Measurements from ENCODE around the gene LRMDA. TPM values are rescaled to one million over a fixed set of nuclear protein-coding genes. Genes with fewer than 3 reads are reported as not detected.
A peak's percentile ranks its signal among the peaks of the same experiment; 100 is the strongest.

LRMDA gene
- total RNA-seq, 1 donor from 2014 or later, result 2.1 TPM

DNA sequence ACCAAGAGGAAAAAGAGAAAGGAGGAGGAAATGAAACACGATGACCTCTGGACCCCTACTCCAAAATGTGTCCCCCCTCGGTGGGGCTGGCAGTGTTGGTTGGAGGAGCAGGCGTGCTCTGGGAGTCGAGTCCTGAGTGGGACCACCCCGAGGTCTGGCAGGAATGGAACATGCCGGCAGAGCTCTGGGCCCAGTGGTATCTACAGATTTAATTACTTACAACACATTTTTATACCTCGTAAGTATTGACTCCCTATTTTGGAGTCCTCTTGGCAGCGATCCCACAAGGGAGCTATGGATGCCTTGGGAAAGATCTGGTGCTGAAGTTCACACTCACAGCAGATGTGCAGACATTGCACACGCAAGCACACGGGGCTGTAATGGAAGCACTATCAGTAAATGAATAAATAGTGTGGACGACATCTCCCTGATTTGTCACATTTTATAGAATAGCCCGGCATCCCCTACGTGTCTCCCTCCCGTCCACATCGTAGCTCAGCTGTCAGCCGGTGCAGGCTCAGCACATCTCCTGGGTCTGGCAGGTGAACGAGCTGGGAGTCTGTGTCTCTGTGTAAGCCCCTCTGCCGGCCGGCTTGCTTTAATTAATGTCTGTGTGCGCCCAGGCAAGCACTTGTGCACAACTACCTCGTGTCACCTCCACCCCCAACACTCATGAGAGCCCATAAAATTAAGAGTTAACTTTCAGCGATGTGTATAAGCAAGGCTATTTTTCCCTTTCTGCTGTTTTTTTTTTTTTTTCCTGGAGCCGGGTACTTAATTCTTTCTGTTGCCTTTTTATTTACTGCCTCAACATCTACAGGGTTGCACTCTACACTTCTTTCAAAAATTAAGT, 603.2 kb downstream of the LRMDA start:
- Mint-ChIP-seq H3K36me3 (ENCODE audit: unreplicated experiment) (no peaks in the 10 kb centered on the region), H3K4me1 (ENCODE audit: low read depth, unreplicated experiment) (peaks cover 21% of the 10 kb centered on the region), H3K4me3 (ENCODE audit: unreplicated experiment) (no peak overlapping the region), H3K27ac (ENCODE audit: unreplicated experiment) (no peak overlapping the region), H3K27me3 (ENCODE audit: unreplicated experiment) (no peaks in the 10 kb centered on the region), H3K9me3 (ENCODE audit: unreplicated experiment) (no peaks in the 10 kb centered on the region)
- TF ChIP-seq, protein P1, sequence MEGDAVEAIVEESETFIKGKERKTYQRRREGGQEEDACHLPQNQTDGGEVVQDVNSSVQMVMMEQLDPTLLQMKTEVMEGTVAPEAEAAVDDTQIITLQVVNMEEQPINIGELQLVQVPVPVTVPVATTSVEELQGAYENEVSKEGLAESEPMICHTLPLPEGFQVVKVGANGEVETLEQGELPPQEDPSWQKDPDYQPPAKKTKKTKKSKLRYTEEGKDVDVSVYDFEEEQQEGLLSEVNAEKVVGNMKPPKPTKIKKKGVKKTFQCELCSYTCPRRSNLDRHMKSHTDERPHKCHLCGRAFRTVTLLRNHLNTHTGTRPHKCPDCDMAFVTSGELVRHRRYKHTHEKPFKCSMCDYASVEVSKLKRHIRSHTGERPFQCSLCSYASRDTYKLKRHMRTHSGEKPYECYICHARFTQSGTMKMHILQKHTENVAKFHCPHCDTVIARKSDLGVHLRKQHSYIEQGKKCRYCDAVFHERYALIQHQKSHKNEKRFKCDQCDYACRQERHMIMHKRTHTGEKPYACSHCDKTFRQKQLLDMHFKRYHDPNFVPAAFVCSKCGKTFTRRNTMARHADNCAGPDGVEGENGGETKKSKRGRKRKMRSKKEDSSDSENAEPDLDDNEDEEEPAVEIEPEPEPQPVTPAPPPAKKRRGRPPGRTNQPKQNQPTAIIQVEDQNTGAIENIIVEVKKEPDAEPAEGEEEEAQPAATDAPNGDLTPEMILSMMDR (IDR thresholded peaks at IDR 0.05; ENCODE audit: partially characterized antibody, unreplicated experiment), result no peak
- DNase-seq, result peak; percentile 32

DNA sequence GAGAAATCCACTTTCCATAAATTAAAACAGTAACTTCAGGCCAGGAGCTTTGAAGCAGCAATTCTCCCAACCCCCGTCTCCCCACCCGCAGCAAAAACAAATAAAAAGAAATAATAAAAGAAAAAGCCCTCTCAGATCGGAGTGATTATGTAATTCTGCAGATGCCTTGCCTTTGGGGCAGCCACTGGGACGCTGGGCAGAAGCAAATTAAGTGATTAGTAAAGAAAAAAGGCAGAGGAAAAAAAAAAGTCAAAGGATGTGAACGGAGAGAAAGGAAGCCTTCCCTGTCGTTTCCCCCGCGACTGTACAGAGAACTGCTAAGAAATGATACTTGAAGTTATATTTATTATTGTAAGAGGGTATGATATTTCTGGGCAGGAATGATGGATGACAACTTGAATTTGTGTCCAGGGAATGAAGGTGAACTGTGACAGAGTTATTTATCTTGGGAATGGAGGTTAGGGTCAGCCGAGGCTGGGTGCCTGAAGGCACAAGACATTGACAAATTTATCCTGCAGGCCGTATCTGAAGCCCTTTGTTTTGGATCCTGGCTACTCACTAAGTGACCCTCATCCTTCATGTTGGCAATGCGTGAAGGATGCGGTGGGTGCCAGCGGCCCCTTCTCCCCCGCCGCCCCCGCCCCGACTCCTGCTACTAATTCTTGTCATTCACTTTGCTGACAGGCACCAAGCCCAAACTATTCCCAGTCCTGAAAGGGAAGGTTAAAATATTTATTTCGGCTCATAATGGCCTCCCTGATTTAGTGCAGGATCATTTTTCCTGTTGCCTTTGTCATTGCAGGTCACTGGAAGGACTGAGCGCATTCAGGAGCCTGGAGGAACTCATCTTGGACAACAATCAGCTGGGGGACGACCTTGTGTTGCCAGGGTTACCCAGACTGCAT, 604.0 kb downstream of the LRMDA start:
- Mint-ChIP-seq H3K9me3 (ENCODE audit: unreplicated experiment) (peaks cover 1% of the 10 kb centered on the region), H3K36me3 (ENCODE audit: unreplicated experiment) (peaks cover 3% of the 10 kb centered on the region), H3K4me3 (ENCODE audit: unreplicated experiment) (no peak overlapping the region), H3K27ac (ENCODE audit: unreplicated experiment) (no peak overlapping the region), H3K4me1 (ENCODE audit: low read depth, unreplicated experiment) (peaks cover 21% of the 10 kb centered on the region), H3K27me3 (ENCODE audit: unreplicated experiment) (no peaks in the 10 kb centered on the region)
- no peak for DNase-seq
- TF ChIP-seq, protein P1 (IDR thresholded peaks at IDR 0.05; ENCODE audit: partially characterized antibody, unreplicated experiment), result no peak

DNA sequence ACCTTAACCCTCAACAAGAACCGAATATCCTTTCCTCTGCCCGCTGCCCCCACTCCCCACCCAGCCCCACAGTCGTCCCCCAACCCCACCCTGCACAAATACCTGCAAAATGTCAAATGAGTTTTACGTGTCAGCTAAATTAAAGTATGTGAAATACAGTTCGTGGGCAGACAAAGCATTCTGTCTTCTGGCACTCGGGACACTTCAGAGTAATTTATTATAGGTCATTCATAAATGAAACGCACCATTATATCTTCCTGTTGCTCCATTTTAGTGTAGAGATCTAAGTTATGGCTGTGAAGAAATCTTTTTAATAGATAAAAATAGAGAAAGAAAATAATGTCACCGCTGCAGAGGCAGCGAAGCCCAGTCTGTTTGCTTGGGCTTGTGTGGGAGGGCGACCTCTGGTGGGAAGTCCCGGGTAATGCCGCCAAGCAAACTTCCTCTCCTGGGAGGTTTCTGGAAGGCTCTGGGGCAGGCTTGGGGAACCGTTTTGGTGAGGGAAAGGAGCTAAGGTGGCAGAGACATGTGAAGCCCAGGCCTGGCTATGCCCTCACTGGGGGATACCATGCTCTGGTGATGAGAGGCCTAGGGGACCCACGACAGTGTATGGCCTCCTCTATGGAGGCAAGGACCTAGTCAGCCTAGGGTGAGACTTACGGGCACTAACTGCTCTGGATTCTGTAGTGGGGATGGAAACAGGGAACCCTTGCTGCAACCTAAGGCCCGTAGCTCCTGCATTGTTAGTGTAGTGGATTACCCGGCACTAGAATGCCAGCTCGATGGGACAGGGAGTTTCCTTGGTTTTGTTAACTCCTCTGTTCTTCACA, 604.9 kb downstream of the LRMDA start:
- Mint-ChIP-seq H3K27me3 (ENCODE audit: unreplicated experiment) (no peaks in the 10 kb centered on the region), H3K27ac (ENCODE audit: unreplicated experiment) (no peak overlapping the region), H3K4me1 (ENCODE audit: low read depth, unreplicated experiment) (peaks cover 21% of the 10 kb centered on the region), H3K4me3 (ENCODE audit: unreplicated experiment) (no peak overlapping the region), H3K36me3 (ENCODE audit: unreplicated experiment) (peaks cover 7% of the 10 kb centered on the region), H3K9me3 (ENCODE audit: unreplicated experiment) (peaks cover 1% of the 10 kb centered on the region)
- TF ChIP-seq, protein P1 (IDR thresholded peaks at IDR 0.05; ENCODE audit: partially characterized antibody, unreplicated experiment), result peak; percentile 90
- peak; percentile 79 for DNase-seq

DNA sequence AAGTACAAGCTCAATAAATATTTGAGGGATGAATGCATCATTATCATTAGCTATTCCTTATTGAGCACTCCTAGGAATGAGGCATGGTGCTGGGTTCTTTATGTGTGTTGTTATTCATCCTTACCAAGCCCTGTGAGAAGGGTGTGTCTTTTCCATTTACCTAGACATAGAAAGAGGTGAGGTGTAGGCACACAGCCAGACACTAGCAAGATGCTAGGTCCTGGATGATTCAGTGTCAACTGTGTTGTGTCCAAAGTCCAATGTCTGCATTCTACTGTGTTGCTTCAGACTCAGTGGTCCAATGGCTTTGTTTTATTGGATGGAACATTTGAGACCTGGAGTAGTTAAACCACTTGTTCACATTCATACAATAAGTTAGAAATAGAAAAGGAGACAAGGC, 605.5 kb downstream of the LRMDA start:
- H3K36me3 Mint-ChIP-seq (ENCODE audit: unreplicated experiment), result peaks cover 7% of the 10 kb centered on the region
- TF ChIP-seq, protein P1 (IDR thresholded peaks at IDR 0.05; ENCODE audit: partially characterized antibody, unreplicated experiment), result no peak
- peaks cover 21% of the 10 kb centered on the region for H3K4me1 Mint-ChIP-seq (ENCODE audit: low read depth, unreplicated experiment)
- no peak overlapping the region for H3K4me3 Mint-ChIP-seq (ENCODE audit: unreplicated experiment)
- peaks cover under 1% of the 10 kb centered on the region for H3K27me3 Mint-ChIP-seq (ENCODE audit: unreplicated experiment)
- peaks cover 1% of the 10 kb centered on the region for H3K9me3 Mint-ChIP-seq (ENCODE audit: unreplicated experiment)
- H3K27ac Mint-ChIP-seq (ENCODE audit: unreplicated experiment), result no peak overlapping the region
- no peak for DNase-seq
